SK-N-SH (cell line): Measurements from ENCODE around the gene FETUB. TPM values are rescaled to one million over a fixed set of nuclear protein-coding genes. Genes with fewer than 3 reads are reported as not detected.

ENCODE experiments used
- CTCF ChIA-PET: fragments of 300-600, 350-600 bp; formaldehyde crosslinking; extraction: SDS; loops from one replicate; lab custom pipeline; 2021; lab: Yijun Ruan, JAX
- POLR2A ChIA-PET: fragments of 350-600 bp; sonication (Branson Sonifier 250); formaldehyde crosslinking; extraction: SDS; loops from one replicate; lab custom pipeline; 2020; ENCODE audit warnings: antibody characterized with exemption, inconsistent platforms; lab: Yijun Ruan, JAX
- DNase-seq: peaks from one replicate; pipeline ENCODE4 v3.0.0; 2012
- H2AFZ ChIP-seq: fragments of 200-600 bp; sonication (generic); 2 replicates; pipeline ENCODE4 v1.8.1; 2016; ENCODE audit warnings: antibody characterized with exemption, mild to moderate bottlenecking, low read depth
- H3F3A ChIP-seq: fragments of 200-600 bp; sonication (generic); replicated peaks from 2 replicates; pipeline ENCODE3; 2016; ENCODE audit warnings: antibody characterized with exemption, mild to moderate bottlenecking; ENCODE audit not compliant: insufficient read depth
- H3K27ac ChIP-seq, 2 experiments: fragments of 200-500 bp in 1 of 2; fragments of 200-600 bp in 1 of 2; sonication (Bioruptor generic) in 1 of 2; sonication (generic), shearing (Covaris generic) in 1 of 2; 2 replicates each; pipeline versions ENCODE4 v1.5.1 to v1.6.1; 2014 to 2016; ENCODE audit warnings: low read depth in 2 of 2, inconsistent platforms in 1 of 2, low read length in 1 of 2, mild to moderate bottlenecking in 1 of 2, mixed read lengths in 1 of 2
- H3K27me3 ChIP-seq: fragments of 200-600 bp; sonication (generic), shearing (Covaris generic); 2 replicates; pipeline ENCODE4 v1.6.1; 2016; ENCODE audit warnings: mixed run types; ENCODE audit not compliant: insufficient read depth
- H3K36me3 ChIP-seq, 2 experiments: fragments of 200-500 bp in 1 of 2; fragments of 200-600 bp in 1 of 2; sonication (Bioruptor generic) in 1 of 2; sonication (generic) in 1 of 2; replicated peaks in 1 of 2; 2 replicates each; pipeline versions ENCODE3 to v1.5.1; 2014 to 2016; ENCODE audit warnings: low read length in 1 of 2, mild to moderate bottlenecking in 1 of 2; ENCODE audit not compliant: insufficient read depth in 2 of 2, control insufficient read depth in 1 of 2
- H3K4me1 ChIP-seq, 2 experiments: fragments of 200-500 bp in 1 of 2; fragments of 200-600 bp in 1 of 2; sonication (Bioruptor generic) in 1 of 2; sonication (generic), shearing (Covaris generic) in 1 of 2; 2 replicates each; pipeline versions ENCODE4 v1.5.1 to v1.6.1; 2014 to 2016; ENCODE audit warnings: low read depth in 1 of 2, low read length in 1 of 2, mixed run types in 1 of 2; ENCODE audit not compliant: insufficient read depth in 2 of 2, control insufficient read depth in 1 of 2
- H3K4me2 ChIP-seq: fragments of 200-600 bp; sonication (generic), shearing (Covaris generic); 2 replicates; pipeline ENCODE4 v1.6.1; 2017; ENCODE audit warnings: mixed run types
- H3K4me3 ChIP-seq, 2 experiments: fragments of 200-500 bp in 1 of 2; fragments of 200-600 bp in 1 of 2; sonication (Bioruptor generic) in 1 of 2; sonication (generic), shearing (Covaris generic) in 1 of 2; 2 replicates each; pipeline versions ENCODE4 v1.5.1 to v1.8.1; 2014 to 2016; ENCODE audit warnings: low read depth in 2 of 2, inconsistent platforms in 1 of 2, low read length in 1 of 2, mild to moderate bottlenecking in 1 of 2, mixed read lengths in 1 of 2, moderate library complexity in 1 of 2
- H3K79me2 ChIP-seq: fragments of 200-600 bp; sonication (generic); 2 replicates; pipeline ENCODE4 v1.8.1; 2017; ENCODE audit warnings: mild to moderate bottlenecking; ENCODE audit not compliant: insufficient read depth
- H3K9ac ChIP-seq: fragments of 200-600 bp; sonication (generic); 2 replicates; pipeline ENCODE4 v1.6.1; 2017; ENCODE audit warnings: mixed run types
- H3K9me2 ChIP-seq: fragments of 200-600 bp; sonication (generic); 2 replicates; pipeline ENCODE4 v1.6.1; 2017; ENCODE audit warnings: mixed run types
- H3K9me3 ChIP-seq: fragments of 200-600 bp; sonication (generic); 2 replicates; pipeline ENCODE4 v1.6.1; 2017; ENCODE audit warnings: mixed run types, mild to moderate bottlenecking, moderate library complexity
- H4K20me1 ChIP-seq: fragments of 200-600 bp; sonication (generic); 2 replicates; pipeline ENCODE4 v1.6.1; 2017; ENCODE audit warnings: mild to moderate bottlenecking, mixed run types; ENCODE audit not compliant: insufficient read depth
- CTCF ChIP-seq: fragments of 200-600 bp; sonication (generic); IDR thresholded peaks from 2 replicates; pipeline ENCODE4 v1.6.1; 2017; ENCODE audit warnings: antibody characterized with exemption, mild to moderate bottlenecking, moderate library complexity
- EP300 ChIP-seq, 2 experiments: IDR thresholded peaks; 2 replicates each; pipeline versions ENCODE4 v1.4.0 to v1.6.1; 2012; ENCODE audit warnings: borderline replicate concordance in 1 of 2, low read depth in 1 of 2, low read length in 1 of 2
- FOXJ3 ChIP-seq: sonication (generic); formaldehyde crosslinking; IDR thresholded peaks from 2 replicates; pipeline ENCODE4 v1.5.1; 2020; ENCODE audit warnings: mild to moderate bottlenecking, missing genetic modification reagents
- MXI1 ChIP-seq: IDR thresholded peaks from 2 replicates; pipeline ENCODE4 v1.6.1; 2012; ENCODE audit warnings: mild to moderate bottlenecking, low read depth, low read length, improper control_type of control experiment
- RFX5 ChIP-seq: IDR thresholded peaks from 2 replicates; pipeline ENCODE4 v1.6.1; 2012; ENCODE audit warnings: mild to moderate bottlenecking, improper control_type of control experiment, low read length
- SMC3 ChIP-seq: IDR thresholded peaks from 2 replicates; pipeline ENCODE4 v1.6.1; 2012; ENCODE audit warnings: low read depth, low read length, improper control_type of control experiment
- TEAD4 ChIP-seq: IDR thresholded peaks from 2 replicates; pipeline ENCODE4 v1.4.0; 2012; ENCODE audit warnings: mild to moderate bottlenecking, borderline replicate concordance; ENCODE audit not compliant: insufficient read depth
- USF2 ChIP-seq: fragments of 150-350 bp; IDR thresholded peaks from 2 replicates; pipeline ENCODE4 v1.6.1; 2017; ENCODE audit warnings: antibody characterized with exemption, low read length, low read depth, borderline replicate concordance
- WGBS: methylation state at CpG from one replicate; pipeline ENCODE4 v1.1.6; 2017; ENCODE audit warnings: low lambda C conversion rate; 5-methylcytosine and 5-hydroxymethylcytosine counted together
- polyA plus RNA-seq, 3 experiments: library from polyadenylated mRNA; depleted of rRNA; stranded (reverse); fragments of >200 nt; gene quantifications; 2 replicates each; pipeline ENCODE4 v1.2.3, GENCODE V29; 2012

FETUB gene
- polyA plus RNA-seq, 1 of the 3 experiments (the other 2 are of a cell fraction), result 0.05 TPM

GRCh38 chr3:186609247-186609868, 30.8 kb upstream of the FETUB start:
- CTCF ChIA-PET, result interaction anchor here (1.7 to 1.9 kb wide), 3 partner anchors 8 to 212 kb away, joined by 6 to 11 read pairs (median 10); no protein-coding TSS in a partner anchor
- no peaks in the 10 kb centered on the region for H3F3A ChIP-seq
- TF ChIP-seq TEAD4 (no peak), RFX5 (no peak), MXI1 (no peak), SMC3 (no peak), CTCF (peak; percentile 27; the same call in 1 of the 2 replicates)
- TF ChIP-seq, all 33 proteins: peak for 1
- Histone ChIP-seq H3K27ac (no peak overlapping the region), H3K27me3 (peaks cover 4% of the 10 kb centered on the region; the same call in 1 of the 2 replicates), H3K9ac (no peak overlapping the region), H3K79me2 (no peaks in the 10 kb centered on the region), H3K36me3 (no peaks in the 10 kb centered on the region), H4K20me1 (no peaks in the 10 kb centered on the region), H3K4me3 (no peak overlapping the region), H2AFZ (no peak overlapping the region), H3K9me2 (no peaks in the 10 kb centered on the region), H3K9me3 (no peaks in the 10 kb centered on the region), H3K4me2 (no peak overlapping the region), H3K4me1 (no peaks in the 10 kb centered on the region; a peak in 1 of 4 replicates)
- POLR2A ChIA-PET, result no interaction called here
- 71% methylated on average over 8 of the region's 8 CpGs for WGBS
- DNase-seq, result no peak

- CTCF ChIA-PET, result interaction anchor here (2.9 to 6.4 kb wide), 2 partner anchors 15 to 629 kb away, joined by 11 to 167 read pairs; no protein-coding TSS in a partner anchor
- no peak overlapping the region for H3K4me3 ChIP-seq
- TF ChIP-seq FOXJ3 (CRISPR knock-in tag) (no peak), EP300 (IDR thresholded peaks at IDR 0.05; ENCODE audit: borderline replicate concordance in 1 of 2, low read depth in 1 of 2, low read length in 1 of 2) (no peak), USF2 (no peak)
- TF ChIP-seq, all 33 proteins: peak for 0
- Histone ChIP-seq H3K9me2 (no peaks in the 10 kb centered on the region), H3K4me2 (no peak overlapping the region), H3K4me1 (peaks cover 0 to 7% of the 10 kb centered on the region in 2 experiments; a peak in 2 of 4 replicates), H2AFZ (no peak overlapping the region), H3K9ac (no peak overlapping the region), H3F3A (no peaks in the 10 kb centered on the region), H4K20me1 (no peaks in the 10 kb centered on the region), H3K27me3 (peaks cover 7% of the 10 kb centered on the region; the same call in 1 of the 2 replicates), H3K79me2 (no peaks in the 10 kb centered on the region), H3K36me3 (no peaks in the 10 kb centered on the region), H3K9me3 (no peaks in the 10 kb centered on the region), H3K27ac (no peak overlapping the region)
- no peak for DNase-seq
- WGBS, result 9% methylated on average over 4 of the region's 5 CpGs
- POLR2A ChIA-PET, result no interaction called here
Observed at GRCh38 chr3:186612065-186612464, 28.1 kb upstream of the FETUB start.
